ENCODE results near the gene COL9A1. TPM values are rescaled to one million over a fixed set of nuclear protein-coding genes. Genes with fewer than 3 reads are reported as not detected.

The COL9A1 gene
- total and polyA plus RNA-seq, 12 donors: 0.17 to 1.6 TPM; not detected in 10

DNA sequence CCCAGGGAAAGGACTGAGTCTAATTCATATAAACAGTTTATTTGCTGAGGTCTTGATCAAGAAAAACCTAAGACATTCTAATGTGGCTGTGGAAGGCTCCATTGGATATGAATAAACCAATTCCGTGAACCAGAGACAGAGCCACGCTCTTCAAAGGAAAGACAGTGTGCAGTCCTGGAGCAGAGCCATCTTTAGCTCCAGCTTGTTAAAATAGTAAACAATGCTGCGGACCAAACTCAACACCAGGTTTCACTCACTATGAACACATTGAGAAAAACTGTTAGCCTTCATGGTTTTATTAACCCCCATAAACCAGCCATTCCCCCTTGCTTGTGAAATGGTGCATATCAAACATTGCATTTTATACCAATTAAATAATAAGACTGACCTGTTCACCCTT, 61.9 kb downstream of the COL9A1 start:
- no peak for DNase-seq
- Histone ChIP-seq H3K4me3 (no peak overlapping the region), H3K9me3 (replicated peaks in 1 of 3) (no peaks in the 10 kb centered on the region), H3K27me3 (peaks cover 3% of the 10 kb centered on the region), H3K36me3 (replicated peaks in 1 of 2) (no peaks in the 10 kb centered on the region), H3K27ac (no peak overlapping the region), H3K4me1 (replicated peaks in 1 of 2) (no peaks in the 10 kb centered on the region)
- intact Hi-C loops (cut with DNase I): no loop called here
- WGBS, 4 donors: 62 to 71% (median 67%) methylated on average over 3 of the region's 3 CpGs
- TF ChIP-seq POLR2A (IDR thresholded peaks at IDR 0.05): no peak
- TF ChIP-seq, protein P1, sequence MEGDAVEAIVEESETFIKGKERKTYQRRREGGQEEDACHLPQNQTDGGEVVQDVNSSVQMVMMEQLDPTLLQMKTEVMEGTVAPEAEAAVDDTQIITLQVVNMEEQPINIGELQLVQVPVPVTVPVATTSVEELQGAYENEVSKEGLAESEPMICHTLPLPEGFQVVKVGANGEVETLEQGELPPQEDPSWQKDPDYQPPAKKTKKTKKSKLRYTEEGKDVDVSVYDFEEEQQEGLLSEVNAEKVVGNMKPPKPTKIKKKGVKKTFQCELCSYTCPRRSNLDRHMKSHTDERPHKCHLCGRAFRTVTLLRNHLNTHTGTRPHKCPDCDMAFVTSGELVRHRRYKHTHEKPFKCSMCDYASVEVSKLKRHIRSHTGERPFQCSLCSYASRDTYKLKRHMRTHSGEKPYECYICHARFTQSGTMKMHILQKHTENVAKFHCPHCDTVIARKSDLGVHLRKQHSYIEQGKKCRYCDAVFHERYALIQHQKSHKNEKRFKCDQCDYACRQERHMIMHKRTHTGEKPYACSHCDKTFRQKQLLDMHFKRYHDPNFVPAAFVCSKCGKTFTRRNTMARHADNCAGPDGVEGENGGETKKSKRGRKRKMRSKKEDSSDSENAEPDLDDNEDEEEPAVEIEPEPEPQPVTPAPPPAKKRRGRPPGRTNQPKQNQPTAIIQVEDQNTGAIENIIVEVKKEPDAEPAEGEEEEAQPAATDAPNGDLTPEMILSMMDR (IDR thresholded peaks at IDR 0.05): no peak

DNA sequence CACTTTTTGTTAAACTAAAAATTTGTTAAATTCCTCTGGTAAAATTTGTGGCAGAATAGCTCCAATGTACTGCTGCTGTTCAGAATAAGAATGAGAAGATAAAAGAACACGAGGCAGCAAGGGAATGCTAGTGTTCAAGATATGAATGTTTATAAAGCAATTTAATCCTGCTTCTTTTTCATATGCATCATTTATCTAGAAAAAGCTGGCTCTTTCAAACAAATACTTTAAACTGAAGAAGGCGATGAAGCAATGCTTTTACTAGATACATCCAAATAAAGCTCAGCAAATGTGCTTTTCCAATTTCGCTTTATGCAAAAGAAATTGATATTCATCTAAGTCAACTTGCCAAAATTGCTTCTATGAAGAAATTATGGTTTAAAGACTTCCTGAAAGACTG, 66.5 kb downstream of the COL9A1 start:
- intact Hi-C loops (cut with DNase I): no loop called here

DNA sequence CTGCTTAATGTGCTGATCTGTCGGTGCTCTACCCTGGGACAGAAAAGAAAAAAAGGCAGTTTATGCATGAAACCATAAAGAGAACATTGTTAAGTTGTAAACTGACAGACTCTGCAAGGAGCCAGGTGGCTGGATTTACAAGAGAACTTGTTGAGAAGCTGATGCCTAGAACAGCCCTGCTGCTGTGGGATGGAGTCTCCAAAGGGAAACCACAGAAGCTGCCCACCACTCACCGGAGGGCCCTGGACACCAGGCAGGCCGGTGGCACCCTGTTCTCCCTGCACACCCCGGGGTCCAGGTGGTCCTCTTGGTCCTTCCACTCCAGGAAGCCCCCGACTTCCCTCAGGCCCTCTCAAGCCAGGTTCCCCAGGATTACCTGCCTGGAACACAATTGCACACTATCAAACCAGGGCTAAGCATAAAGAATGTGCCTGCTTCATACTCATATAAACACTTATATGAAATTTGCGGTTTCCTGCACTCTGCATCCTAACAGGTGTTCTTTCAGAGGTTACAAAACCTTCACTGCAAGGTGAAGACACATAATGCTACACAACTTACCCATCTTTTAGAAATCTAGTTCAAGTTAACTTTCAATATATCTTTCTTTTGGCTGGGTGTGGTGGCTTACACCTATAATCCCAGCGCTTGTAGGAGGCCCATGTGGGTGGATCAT, 68.2 kb downstream of the COL9A1 start:
- Histone ChIP-seq H3K27ac (no peak overlapping the region), H3K4me1 (replicated peaks in 1 of 2) (no peaks in the 10 kb centered on the region), H3K36me3 (replicated peaks in 1 of 2) (no peaks in the 10 kb centered on the region), H3K27me3 (peaks cover 3% of the 10 kb centered on the region), H3K9me3 (replicated peaks in 1 of 3) (no peaks in the 10 kb centered on the region), H3K4me3 (no peak overlapping the region)
- TF ChIP-seq, protein P1 (IDR thresholded peaks at IDR 0.05): no peak
- no peak for TF ChIP-seq POLR2A (IDR thresholded peaks at IDR 0.05)
- WGBS, 4 donors: 75 to 85% (median 80%) methylated on average over 5 to 7 of the region's 7 CpGs
- intact Hi-C loops (cut with DNase I): no loop called here
- no peak for DNase-seq

More for the DNA sequence above, 66.5 kb downstream of the COL9A1 start:
- H3K27ac ChIP-seq: no peak overlapping the region
- 64 to 69% (median 67%) methylated on average over 3 of the region's 3 CpGs for WGBS, 4 donors
- H3K36me3 ChIP-seq (replicated peaks in 1 of 2): no peaks in the 10 kb centered on the region
- peaks cover 3% of the 10 kb centered on the region for H3K27me3 ChIP-seq
- no peak overlapping the region for H3K4me3 ChIP-seq
- no peaks in the 10 kb centered on the region for H3K9me3 ChIP-seq (replicated peaks in 1 of 3)
- H3K4me1 ChIP-seq (replicated peaks in 1 of 2): no peaks in the 10 kb centered on the region
- no peak for DNase-seq
- TF ChIP-seq, protein P1 (IDR thresholded peaks at IDR 0.05): no peak
- no peak for TF ChIP-seq POLR2A (IDR thresholded peaks at IDR 0.05)

DNA sequence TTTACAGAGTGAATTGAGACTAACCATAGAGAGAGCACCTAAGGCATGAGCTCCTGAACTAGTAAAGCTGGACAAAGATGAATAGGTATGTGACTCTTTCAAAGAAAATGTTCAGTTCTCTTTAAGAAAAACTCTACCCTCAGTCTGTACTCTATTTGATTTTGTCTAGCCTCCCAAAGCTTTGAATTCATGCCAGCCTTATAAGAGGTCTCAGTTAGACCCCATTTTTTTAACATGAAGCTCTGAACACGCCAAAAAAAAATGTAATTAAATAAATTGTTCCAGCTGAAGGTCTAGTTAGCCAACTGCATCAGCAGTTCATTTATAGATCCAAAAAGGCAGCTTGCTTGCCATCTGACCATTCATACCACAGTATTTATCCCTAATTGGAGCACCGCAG, 71.6 kb downstream of the COL9A1 start:
- Histone ChIP-seq H3K9me3 (replicated peaks in 1 of 3) (no peaks in the 10 kb centered on the region), H3K27ac (no peak overlapping the region), H3K4me1 (replicated peaks in 1 of 2) (no peaks in the 10 kb centered on the region), H3K4me3 (no peak overlapping the region), H3K27me3 (no peaks in the 10 kb centered on the region), H3K36me3 (replicated peaks in 1 of 2) (no peaks in the 10 kb centered on the region)
- TF ChIP-seq, protein P1 (IDR thresholded peaks at IDR 0.05): no peak
- no peak for TF ChIP-seq POLR2A (IDR thresholded peaks at IDR 0.05)
- intact Hi-C loops (cut with DNase I): no loop called here
- DNase-seq: no peak
- WGBS, 4 donors: 71 to 82% (median 76%) methylated on average over 2 of the region's 2 CpGs
